ENCODE data around the gene ELMO1. TPM values are rescaled to one million over a fixed set of nuclear protein-coding genes. Genes with fewer than 3 reads are reported as not detected.

The ELMO1 gene
- total and polyA plus RNA-seq, 4 donors = 6.7 to 51.5 (median 14.8) TPM

DNA sequence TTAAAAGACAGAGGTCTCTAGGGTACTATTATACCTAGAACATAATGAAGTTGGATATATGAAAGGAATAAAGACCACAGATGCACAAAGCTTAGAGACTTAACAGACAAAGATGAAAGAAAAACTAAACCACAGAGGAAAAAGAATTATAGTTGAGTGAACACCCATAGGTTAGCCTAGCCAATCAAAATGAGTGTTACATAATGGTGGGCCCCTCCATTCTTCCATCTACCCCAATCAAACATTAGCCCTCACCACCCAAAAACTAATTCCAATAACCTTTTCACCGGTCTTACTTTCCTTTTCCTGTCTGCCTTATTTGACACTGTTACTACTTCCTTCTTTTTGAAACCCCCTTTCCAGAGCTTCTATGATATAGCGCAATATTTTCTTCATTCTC is 130.1 kb downstream of the ELMO1 start:
- WGBS = 86% methylated on average over 2 of the region's 2 CpGs
- DNase-seq (ENCODE audit: low spot score) = no peak
- Histone ChIP-seq H3K36me3 (ENCODE audit: control insufficient read depth in 4 of 4, insufficient read depth in 3 of 4, low read depth in 1 of 4, low read length in 3 of 4) (peaks cover 0 to 5% (median 1%) of the 10 kb centered on the region in 4 donors), H3K27me3 (ENCODE audit: control insufficient read depth in 4 of 4, insufficient read depth in 4 of 4, low read length in 3 of 4) (no peaks in the 10 kb centered on the region), H3K4me3 (ENCODE audit: low read depth in 1 of 3, low read length in 3 of 3) (no peak overlapping the region), H3K4me1 (ENCODE audit: control insufficient read depth in 4 of 4, insufficient read depth in 4 of 4, low read length in 3 of 4) (peaks cover 0 to 3% (median 0%) of the 10 kb centered on the region in 4 donors), H3K9me3 (ENCODE audit: control insufficient read depth in 4 of 4, low read length in 3 of 4) (no peaks in the 10 kb centered on the region), H3K9ac (ENCODE audit: low read depth in 1 of 2, low read length in 2 of 2) (no peak overlapping the region), H3K27ac (ENCODE audit: low read depth in 1 of 2, low read length in 2 of 2) (no peak overlapping the region)
- TF ChIP-seq JUND (IDR thresholded peaks at IDR 0.05) = no peak
- TF ChIP-seq HNF4A (conservative IDR thresholded peaks at IDR 0.05) = no peak
- TF ChIP-seq, protein P1, sequence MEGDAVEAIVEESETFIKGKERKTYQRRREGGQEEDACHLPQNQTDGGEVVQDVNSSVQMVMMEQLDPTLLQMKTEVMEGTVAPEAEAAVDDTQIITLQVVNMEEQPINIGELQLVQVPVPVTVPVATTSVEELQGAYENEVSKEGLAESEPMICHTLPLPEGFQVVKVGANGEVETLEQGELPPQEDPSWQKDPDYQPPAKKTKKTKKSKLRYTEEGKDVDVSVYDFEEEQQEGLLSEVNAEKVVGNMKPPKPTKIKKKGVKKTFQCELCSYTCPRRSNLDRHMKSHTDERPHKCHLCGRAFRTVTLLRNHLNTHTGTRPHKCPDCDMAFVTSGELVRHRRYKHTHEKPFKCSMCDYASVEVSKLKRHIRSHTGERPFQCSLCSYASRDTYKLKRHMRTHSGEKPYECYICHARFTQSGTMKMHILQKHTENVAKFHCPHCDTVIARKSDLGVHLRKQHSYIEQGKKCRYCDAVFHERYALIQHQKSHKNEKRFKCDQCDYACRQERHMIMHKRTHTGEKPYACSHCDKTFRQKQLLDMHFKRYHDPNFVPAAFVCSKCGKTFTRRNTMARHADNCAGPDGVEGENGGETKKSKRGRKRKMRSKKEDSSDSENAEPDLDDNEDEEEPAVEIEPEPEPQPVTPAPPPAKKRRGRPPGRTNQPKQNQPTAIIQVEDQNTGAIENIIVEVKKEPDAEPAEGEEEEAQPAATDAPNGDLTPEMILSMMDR (IDR thresholded peaks at IDR 0.05; ENCODE audit: low read depth, low read length, missing input control) = no peak
- TF ChIP-seq MAX (IDR thresholded peaks at IDR 0.05) = no peak
- no peak for TF ChIP-seq YY1 (IDR thresholded peaks at IDR 0.05)
- TF ChIP-seq RXRA (IDR thresholded peaks at IDR 0.05) = no peak
- no peak for TF ChIP-seq EGR1 (IDR thresholded peaks at IDR 0.05; ENCODE audit: low read depth in 2 of 2)
- TF ChIP-seq RAD21 (IDR thresholded peaks at IDR 0.05) = no peak
- TF ChIP-seq HNF4G (IDR thresholded peaks at IDR 0.05) = no peak
- TF ChIP-seq, protein P2, sequence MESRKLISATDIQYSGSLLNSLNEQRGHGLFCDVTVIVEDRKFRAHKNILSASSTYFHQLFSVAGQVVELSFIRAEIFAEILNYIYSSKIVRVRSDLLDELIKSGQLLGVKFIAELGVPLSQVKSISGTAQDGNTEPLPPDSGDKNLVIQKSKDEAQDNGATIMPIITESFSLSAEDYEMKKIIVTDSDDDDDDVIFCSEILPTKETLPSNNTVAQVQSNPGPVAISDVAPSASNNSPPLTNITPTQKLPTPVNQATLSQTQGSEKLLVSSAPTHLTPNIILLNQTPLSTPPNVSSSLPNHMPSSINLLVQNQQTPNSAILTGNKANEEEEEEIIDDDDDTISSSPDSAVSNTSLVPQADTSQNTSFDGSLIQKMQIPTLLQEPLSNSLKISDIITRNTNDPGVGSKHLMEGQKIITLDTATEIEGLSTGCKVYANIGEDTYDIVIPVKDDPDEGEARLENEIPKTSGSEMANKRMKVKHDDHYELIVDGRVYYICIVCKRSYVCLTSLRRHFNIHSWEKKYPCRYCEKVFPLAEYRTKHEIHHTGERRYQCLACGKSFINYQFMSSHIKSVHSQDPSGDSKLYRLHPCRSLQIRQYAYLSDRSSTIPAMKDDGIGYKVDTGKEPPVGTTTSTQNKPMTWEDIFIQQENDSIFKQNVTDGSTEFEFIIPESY (IDR thresholded peaks at IDR 0.05) = no peak
- TF ChIP-seq, protein P3, sequence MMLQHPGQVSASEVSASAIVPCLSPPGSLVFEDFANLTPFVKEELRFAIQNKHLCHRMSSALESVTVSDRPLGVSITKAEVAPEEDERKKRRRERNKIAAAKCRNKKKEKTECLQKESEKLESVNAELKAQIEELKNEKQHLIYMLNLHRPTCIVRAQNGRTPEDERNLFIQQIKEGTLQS (IDR thresholded peaks at IDR 0.05) = no peak
- no peak for TF ChIP-seq FOXA1 (IDR thresholded peaks at IDR 0.05)
- TF ChIP-seq SP1 (IDR thresholded peaks at IDR 0.05) = no peak
- TF ChIP-seq FOXA2 (IDR thresholded peaks at IDR 0.05) = no peak
- TF ChIP-seq TAF1 (conservative IDR thresholded peaks at IDR 0.05) = no peak
- no peak for TF ChIP-seq NR2F2 (IDR thresholded peaks at IDR 0.05)

- H3K36me3 ChIP-seq (ENCODE audit: control insufficient read depth in 4 of 4, insufficient read depth in 3 of 4, low read depth in 1 of 4, low read length in 3 of 4) = peaks cover 0 to 9% (median 2%) of the 10 kb centered on the region in 4 donors
- H3K4me1 ChIP-seq (ENCODE audit: control insufficient read depth in 4 of 4, insufficient read depth in 4 of 4, low read length in 3 of 4) = peaks cover 0 to 3% (median 0%) of the 10 kb centered on the region in 4 donors
- TF ChIP-seq MAX (IDR thresholded peaks at IDR 0.05) (no peak), NR2F2 (IDR thresholded peaks at IDR 0.05) (no peak), JUND (IDR thresholded peaks at IDR 0.05) (no peak), EGR1 (IDR thresholded peaks at IDR 0.05; ENCODE audit: low read depth in 2 of 2) (no peak), RXRA (IDR thresholded peaks at IDR 0.05) (no peak), GABPA (IDR thresholded peaks at IDR 0.05 in 1 of 2, conservative IDR thresholded peaks at IDR 0.05 in 1 of 2) (no peak), HNF4G (IDR thresholded peaks at IDR 0.05) (no peak), SP1 (IDR thresholded peaks at IDR 0.05) (no peak), RAD21 (IDR thresholded peaks at IDR 0.05) (no peak)
- TF ChIP-seq, protein P3 (IDR thresholded peaks at IDR 0.05) = no peak
- TF ChIP-seq, protein P4, sequence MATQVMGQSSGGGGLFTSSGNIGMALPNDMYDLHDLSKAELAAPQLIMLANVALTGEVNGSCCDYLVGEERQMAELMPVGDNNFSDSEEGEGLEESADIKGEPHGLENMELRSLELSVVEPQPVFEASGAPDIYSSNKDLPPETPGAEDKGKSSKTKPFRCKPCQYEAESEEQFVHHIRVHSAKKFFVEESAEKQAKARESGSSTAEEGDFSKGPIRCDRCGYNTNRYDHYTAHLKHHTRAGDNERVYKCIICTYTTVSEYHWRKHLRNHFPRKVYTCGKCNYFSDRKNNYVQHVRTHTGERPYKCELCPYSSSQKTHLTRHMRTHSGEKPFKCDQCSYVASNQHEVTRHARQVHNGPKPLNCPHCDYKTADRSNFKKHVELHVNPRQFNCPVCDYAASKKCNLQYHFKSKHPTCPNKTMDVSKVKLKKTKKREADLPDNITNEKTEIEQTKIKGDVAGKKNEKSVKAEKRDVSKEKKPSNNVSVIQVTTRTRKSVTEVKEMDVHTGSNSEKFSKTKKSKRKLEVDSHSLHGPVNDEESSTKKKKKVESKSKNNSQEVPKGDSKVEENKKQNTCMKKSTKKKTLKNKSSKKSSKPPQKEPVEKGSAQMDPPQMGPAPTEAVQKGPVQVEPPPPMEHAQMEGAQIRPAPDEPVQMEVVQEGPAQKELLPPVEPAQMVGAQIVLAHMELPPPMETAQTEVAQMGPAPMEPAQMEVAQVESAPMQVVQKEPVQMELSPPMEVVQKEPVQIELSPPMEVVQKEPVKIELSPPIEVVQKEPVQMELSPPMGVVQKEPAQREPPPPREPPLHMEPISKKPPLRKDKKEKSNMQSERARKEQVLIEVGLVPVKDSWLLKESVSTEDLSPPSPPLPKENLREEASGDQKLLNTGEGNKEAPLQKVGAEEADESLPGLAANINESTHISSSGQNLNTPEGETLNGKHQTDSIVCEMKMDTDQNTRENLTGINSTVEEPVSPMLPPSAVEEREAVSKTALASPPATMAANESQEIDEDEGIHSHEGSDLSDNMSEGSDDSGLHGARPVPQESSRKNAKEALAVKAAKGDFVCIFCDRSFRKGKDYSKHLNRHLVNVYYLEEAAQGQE (IDR thresholded peaks at IDR 0.05) = no peak
- TF ChIP-seq, protein P1 (IDR thresholded peaks at IDR 0.05; ENCODE audit: low read depth, low read length, missing input control) = no peak
- H3K9me3 ChIP-seq (ENCODE audit: control insufficient read depth in 4 of 4, low read length in 3 of 4) = no peaks in the 10 kb centered on the region
- H3K27ac ChIP-seq (ENCODE audit: low read depth in 1 of 2, low read length in 2 of 2) = no peak overlapping the region
- no peak overlapping the region for H3K9ac ChIP-seq (ENCODE audit: low read depth in 1 of 2, low read length in 2 of 2)
- H3K4me3 ChIP-seq (ENCODE audit: low read depth in 1 of 3, low read length in 3 of 3) = no peak overlapping the region
- DNase-seq (ENCODE audit: low spot score) = no peak
- 89% methylated on average over 5 of the region's 5 CpGs for WGBS
- H3K27me3 ChIP-seq (ENCODE audit: control insufficient read depth in 4 of 4, insufficient read depth in 4 of 4, low read length in 3 of 4) = no peaks in the 10 kb centered on the region
Observed at GRCh38 chr7:37315772-37316715, 132.6 kb downstream of the ELMO1 start.

Data from liver (tissue), 9 donors.